Activated CD8-positive, alpha-beta T cell treated with anti-CD3 and anti-CD28 coated beads, Interleukin-2, amount 10 ng/mL, durations not matched to agents 7 days and 5 days (primary cell): Measurements from ENCODE around the gene VAMP2. TPM values are rescaled to one million over a fixed set of nuclear protein-coding genes. Genes with fewer than 3 reads are reported as not detected.

Source experiments
- ATAC-seq: fragments of 150-1000 bp; cut with Tn5 transposase; one replicate; pipeline ENCODE4 v1.10.0; 2021; ENCODE audit warnings: moderate library complexity
- CTCF ChIA-PET: fragments of 350-600 bp; sonication (Branson Sonifier 250); formaldehyde crosslinking; loops from one replicate; lab custom pipeline; 2021; ENCODE audit warnings: antibody characterized with exemption; lab: Charles Lee
- POLR2A ChIA-PET: fragments of 350-600 bp; sonication (Branson Sonifier 250); formaldehyde crosslinking; loops from one replicate; lab custom pipeline; 2021; ENCODE audit warnings: antibody characterized with exemption; lab: Charles Lee
- DNase-seq: peaks from one replicate; pipeline ENCODE4 v3.0.0-alpha.2; 2020
- H3K27ac Mint-ChIP-seq: one replicate; pipeline ENCODE4 v1.8.0; 2021; ENCODE audit warnings: mild to moderate bottlenecking, mixed read lengths
- H3K27me3 Mint-ChIP-seq: one replicate; pipeline ENCODE4 v1.8.0; 2021; ENCODE audit warnings: low read depth, mixed read lengths
- H3K36me3 Mint-ChIP-seq: one replicate; pipeline ENCODE4 v1.8.0; 2021; ENCODE audit warnings: low read depth, mixed read lengths
- H3K4me1 Mint-ChIP-seq: one replicate; pipeline ENCODE4 v1.8.0; 2021; ENCODE audit warnings: low read depth, mixed read lengths
- H3K4me3 Mint-ChIP-seq: one replicate; pipeline ENCODE4 v1.8.0; 2021; ENCODE audit warnings: mild to moderate bottlenecking, mixed read lengths
- H3K9me3 Mint-ChIP-seq: one replicate; pipeline ENCODE4 v1.8.0; 2022; ENCODE audit warnings: mixed read lengths; ENCODE audit not compliant: insufficient read depth
- microRNA-seq: library from miRNA; unstranded; fragments of <30 nt; microRNA quantifications from one replicate; pipeline ENCODE4 v1.2.0, GENCODE V29; 2022
- total RNA-seq, 2 experiments: library from RNA; stranded (reverse); gene quantifications; one replicate each; pipeline ENCODE4 v1.2.3, GENCODE V29; 2021

VAMP2 gene
- total RNA-seq, 2 experiments from 2014 or later, result 56.3 to 56.7 TPM

- ATAC-seq, result no peak
- Mint-ChIP-seq H3K27me3 (peaks cover 38% of the 10 kb centered on the region), H3K9me3 (no peaks in the 10 kb centered on the region), H3K4me3 (no peak overlapping the region), H3K36me3 (no peaks in the 10 kb centered on the region), H3K27ac (no peak overlapping the region), H3K4me1 (peaks cover 13% of the 10 kb centered on the region)
- ChIA-PET CTCF (interaction anchor here (0.7 to 12.5 kb wide), 26 partner anchors 8 to 432 kb away, joined by 3 to 174 read pairs (median 5); partner anchors contain the start of genes ALOX12B, ALOXE3, HES7 and SLC25A35), POLR2A (interaction anchor here (0.7 to 1.3 kb wide), 3 partner anchors 62 to 424 kb away, joined by 3 to 9 read pairs (median 3); no protein-coding TSS in a partner anchor)
- no peak for DNase-seq
These were observed 51.8 kb downstream of the VAMP2 start for GRCh38 chr17:8110907-8111306.

- H3K27ac Mint-ChIP-seq, result no peak overlapping the region
- ChIA-PET CTCF (interaction anchor here (0.7 to 12.5 kb wide), 28 partner anchors 9 to 431 kb away, joined by 3 to 174 read pairs (median 5); partner anchors contain the start of genes ALOX12B, ALOXE3, HES7 and SLC25A35), POLR2A (interaction anchor here (0.6 to 1.3 kb wide), 4 partner anchors 63 to 424 kb away, joined by 3 to 9 read pairs (median 3); no protein-coding TSS in a partner anchor)
- no peak for DNase-seq
- H3K4me3 Mint-ChIP-seq, result no peak overlapping the region
- H3K4me1 Mint-ChIP-seq, result peaks cover 13% of the 10 kb centered on the region
- no peaks in the 10 kb centered on the region for H3K9me3 Mint-ChIP-seq
- no peaks in the 10 kb centered on the region for H3K36me3 Mint-ChIP-seq
- H3K27me3 Mint-ChIP-seq, result peaks cover 36% of the 10 kb centered on the region
- no peak for ATAC-seq
These were observed 52.3 kb downstream of the VAMP2 start for GRCh38 chr17:8110456-8110804.

GRCh38 chr17:8109661-8110455 lies 52.9 kb downstream of the VAMP2 start:
- ChIA-PET CTCF (interaction anchor here (0.7 to 12.5 kb wide), 29 partner anchors 9 to 430 kb away, joined by 3 to 174 read pairs (median 5); partner anchors contain the start of genes ALOX12B, ALOXE3, HES7 and SLC25A35), POLR2A (interaction anchor here (0.6 to 1.3 kb wide), 4 partner anchors 63 to 423 kb away, joined by 3 to 9 read pairs (median 3); no protein-coding TSS in a partner anchor)
- H3K9me3 Mint-ChIP-seq, result no peaks in the 10 kb centered on the region
- H3K36me3 Mint-ChIP-seq, result no peaks in the 10 kb centered on the region
- H3K27ac Mint-ChIP-seq, result no peak overlapping the region
- peaks cover 34% of the 10 kb centered on the region for H3K27me3 Mint-ChIP-seq
- H3K4me1 Mint-ChIP-seq, result peaks cover 13% of the 10 kb centered on the region
- DNase-seq, result peak; percentile 81
- H3K4me3 Mint-ChIP-seq, result peak overlapping the region; percentile 41
- ATAC-seq, result peak; percentile 98

Small RNA genes lying within 50 kb of the gene (microRNA-seq; reads per million reads assigned to microRNA genes)
- gene MIR4521 (226 reads per million, percentile 69 among the genes with 10 or more reads in this experiment), gene MIR6883 (not detected)

Other genes with a start within 250 kb of the VAMP2 start
- 1 to 10 TPM; 4.2 TPM for gene RNF227, start 246.7 kb downstream of the VAMP2 start, total RNA-seq
- gene KCNAB3, start 233.1 kb downstream of the VAMP2 start, total RNA-seq, result 10 to 100 TPM in 1 of 2 experiments, 1 to 10 TPM in 1; 8.8 to 10.3 TPM
- gene TRAPPC1, start 231.0 kb downstream of the VAMP2 start, total RNA-seq, result 100 to 1,000 TPM; 248 to 278 TPM
- gene CNTROB, start 230.7 kb downstream of the VAMP2 start, total RNA-seq, result 10 to 100 TPM; 66.7 to 76.5 TPM
- gene GUCY2D, start 160.3 kb downstream of the VAMP2 start, total RNA-seq, result not detected
- gene ALOX15B, start 123.9 kb downstream of the VAMP2 start, total RNA-seq, result not detected
- under 1 TPM; 0.26 to 0.47 TPM for gene ALOX12B, start 75.2 kb downstream of the VAMP2 start, total RNA-seq
- not detected for gene ALOXE3, start 44.4 kb downstream of the VAMP2 start, total RNA-seq
- gene HES7, start 38.8 kb downstream of the VAMP2 start, total RNA-seq, result under 1 TPM in 1 of 2 experiments, not detected in 1; 0.29 TPM
- 10 to 100 TPM; 35.0 to 38.1 TPM for gene PER1, start 10.5 kb downstream of the VAMP2 start, total RNA-seq
- gene TMEM107, start 13.4 kb upstream of the VAMP2 start, total RNA-seq, result 10 to 100 TPM; 39.6 to 44.1 TPM
- 10 to 100 TPM; 12.7 TPM for gene BORCS6, start 27.2 kb upstream of the VAMP2 start, total RNA-seq
- 100 to 1,000 TPM; 182 to 210 TPM for gene AURKB, start 47.6 kb upstream of the VAMP2 start, total RNA-seq
- gene CTC1, start 85.1 kb upstream of the VAMP2 start, total RNA-seq, result 100 to 1,000 TPM in 1 of 2 experiments, 10 to 100 TPM in 1; 94.8 to 102 TPM
- gene PFAS, start 86.3 kb upstream of the VAMP2 start, total RNA-seq, result 10 to 100 TPM; 78.3 to 80.2 TPM
- gene RANGRF, start 125.7 kb upstream of the VAMP2 start, total RNA-seq, result 10 to 100 TPM; 49.8 to 55.6 TPM
- gene SLC25A35, start 132.5 kb upstream of the VAMP2 start, total RNA-seq, result 1 to 10 TPM; 8.7 to 9.5 TPM
- gene ARHGEF15, start 147.3 kb upstream of the VAMP2 start, total RNA-seq, result not detected
- gene ODF4, start 176.9 kb upstream of the VAMP2 start, total RNA-seq, result not detected
- 1,000 to 10,000 TPM; 1,633 to 1,747 TPM for gene RPL26, start 220.2 kb upstream of the VAMP2 start, total RNA-seq
- under 1 TPM; 0.24 to 0.29 TPM for gene RNF222, start 234.9 kb upstream of the VAMP2 start, total RNA-seq